ENCODE measurements around the gene ARNT2.
"Not testable (repeated sequence)": the region's sequence is repeated elsewhere in the genome, so short reads cannot be mapped to it uniquely, and the experiment has no call there.

ARNT2 gene

DNA sequence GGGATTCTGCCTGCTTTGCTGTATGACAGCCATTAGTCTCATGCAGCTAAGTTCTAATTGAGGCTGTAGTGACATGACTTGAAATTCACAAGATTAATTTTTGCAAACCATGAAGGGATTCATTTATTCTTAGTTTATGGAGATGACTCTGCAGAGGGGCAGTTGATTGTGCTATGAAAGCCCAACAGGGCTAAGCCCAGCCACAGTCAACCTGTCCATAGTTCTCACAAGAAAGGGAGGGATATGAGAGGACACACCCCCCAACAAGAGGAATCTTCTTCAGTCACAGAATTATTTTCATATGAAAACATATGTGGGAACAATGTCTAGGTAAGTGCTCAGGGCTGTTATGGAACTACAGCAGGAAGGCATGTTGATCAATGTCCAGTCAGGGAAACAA, 229.0 kb downstream of the ARNT2 start:
- no peak for DNase-seq

DNA sequence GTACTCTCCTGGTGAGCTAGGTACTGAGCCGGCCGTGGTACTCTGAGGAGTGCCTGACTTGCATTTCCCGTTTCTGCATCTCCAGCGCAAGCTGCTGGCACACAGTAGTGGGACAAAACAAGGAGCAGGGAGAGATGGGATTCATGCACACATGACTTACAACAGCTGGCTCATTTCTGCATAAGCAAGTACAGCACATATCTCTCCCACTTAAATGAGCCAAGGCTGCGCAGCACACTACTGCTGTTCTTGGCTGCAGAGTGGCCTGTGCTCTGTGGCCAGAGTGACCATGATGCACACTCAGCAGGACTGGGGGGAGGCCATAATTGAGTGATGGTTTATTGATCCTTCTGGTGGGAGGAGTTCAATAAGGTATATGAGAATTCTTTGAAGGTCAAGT, 231.8 kb downstream of the ARNT2 start:
- DNase-seq = no peak

DNA sequence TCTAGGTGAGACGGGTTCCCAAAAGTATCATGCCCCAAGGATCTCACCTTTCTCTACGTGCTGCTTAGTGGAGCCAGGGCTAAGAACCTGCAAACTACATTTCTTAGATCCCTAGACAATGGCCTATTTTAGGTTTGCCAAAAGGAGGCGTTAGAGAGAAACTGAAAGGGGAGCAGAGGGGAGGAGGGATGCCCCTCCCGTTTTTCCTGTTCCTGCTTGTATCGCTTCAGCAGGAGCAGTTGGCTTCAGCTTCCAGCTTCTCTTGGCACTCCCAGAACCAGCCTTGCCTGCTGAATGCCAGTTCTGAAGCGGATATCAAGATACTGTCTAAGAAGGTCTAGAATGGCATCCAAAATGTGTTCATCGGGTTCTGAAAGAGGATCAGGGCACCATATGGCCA, 232.5 kb downstream of the ARNT2 start:
- DNase-seq = no peak

DNA sequence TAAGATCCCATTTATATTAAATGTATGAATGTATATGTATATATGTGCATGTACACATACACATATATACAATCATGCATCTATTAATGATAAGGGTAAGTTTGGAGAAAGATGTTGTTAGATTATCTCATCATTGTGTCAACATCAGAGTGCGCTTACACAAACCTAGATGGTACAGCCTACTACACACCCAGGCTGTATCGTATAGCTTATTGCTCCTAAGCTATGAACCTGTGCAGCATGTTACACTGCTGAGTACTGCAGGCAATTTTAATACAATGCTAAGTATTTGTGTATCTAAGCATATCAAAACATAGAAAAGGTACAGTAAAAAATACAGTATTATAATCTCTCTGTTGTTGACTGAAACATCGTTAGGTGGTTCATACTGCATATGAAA, 233.6 kb downstream of the ARNT2 start:
- DNase-seq = no peak

DNA sequence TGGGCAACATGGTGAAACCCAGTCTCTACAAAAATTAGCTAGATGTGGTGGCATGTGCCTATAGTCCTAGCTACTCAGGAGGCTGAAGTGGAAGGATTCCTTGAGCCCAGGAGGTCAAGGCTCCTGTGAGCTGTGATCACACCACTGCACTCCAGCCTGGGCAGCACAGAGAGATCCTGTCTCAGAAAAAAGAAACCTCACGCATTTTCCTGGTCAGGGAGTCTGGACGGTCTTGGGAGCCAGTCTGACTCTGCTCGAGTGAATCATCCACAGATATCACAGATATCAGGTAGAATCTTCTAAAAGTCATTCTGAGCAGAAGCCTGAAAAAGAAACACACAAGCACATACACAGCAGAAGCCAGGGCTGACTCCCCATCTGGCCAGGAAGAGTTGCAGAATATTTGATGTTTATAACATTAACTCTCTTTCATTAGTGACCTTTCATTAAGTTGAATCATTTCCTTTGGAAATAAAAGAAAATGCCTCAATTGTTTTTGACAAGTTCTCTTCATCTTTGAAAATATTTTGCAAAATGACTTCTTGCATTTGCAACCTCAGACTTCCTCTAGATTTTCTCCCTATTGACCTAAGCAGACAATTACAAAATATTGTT, 234.5 kb downstream of the ARNT2 start:
- DNase-seq = no peak

DNA sequence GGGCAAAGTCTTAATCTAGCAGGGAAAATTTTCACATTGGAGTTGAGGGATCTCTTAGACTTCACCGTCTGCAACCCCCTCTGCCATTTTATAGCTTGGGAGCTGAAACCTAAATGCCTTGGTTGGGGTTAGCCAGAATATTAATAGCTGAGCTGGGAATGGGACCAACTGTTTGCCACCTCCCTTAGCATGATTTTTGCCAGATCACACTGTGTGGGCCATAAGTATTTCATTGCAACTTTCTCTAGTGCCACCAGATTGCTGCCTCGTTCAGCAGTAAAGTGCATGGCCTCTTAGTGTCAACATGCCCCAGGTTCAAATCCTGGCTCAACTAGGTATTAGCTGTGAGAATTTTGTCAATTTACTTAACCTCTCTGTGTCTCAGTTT, 235.0 kb downstream of the ARNT2 start:
- DNase-seq = no peak

DNA sequence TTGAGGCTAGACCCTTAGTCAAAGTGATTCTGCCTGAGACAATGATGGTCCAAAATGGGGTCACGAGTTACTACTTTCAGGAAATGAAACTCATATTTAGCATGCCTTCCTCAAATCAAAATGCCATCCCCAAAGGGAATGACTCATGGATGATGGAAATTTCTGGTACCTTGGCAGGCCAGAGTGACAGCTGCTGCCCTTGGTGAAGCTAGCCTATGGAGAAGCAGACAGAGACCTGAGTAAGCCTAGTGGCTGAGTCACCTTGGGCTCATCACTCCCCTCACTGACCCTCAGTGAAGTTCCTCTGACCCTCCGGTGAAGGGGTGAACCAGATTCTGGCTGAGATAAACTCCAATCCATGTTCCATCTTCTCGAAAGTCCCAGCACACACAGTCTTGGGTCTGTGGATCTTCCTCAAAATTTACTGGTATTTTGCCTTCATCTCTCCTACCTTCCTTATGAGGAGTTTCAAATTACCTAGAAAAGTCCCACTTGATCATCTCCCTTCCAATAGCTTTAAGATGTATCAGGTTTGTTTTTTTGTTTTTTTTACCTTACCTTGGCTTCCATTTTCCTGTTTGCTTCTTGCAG, 236.4 kb downstream of the ARNT2 start:
- no peak for DNase-seq

DNA sequence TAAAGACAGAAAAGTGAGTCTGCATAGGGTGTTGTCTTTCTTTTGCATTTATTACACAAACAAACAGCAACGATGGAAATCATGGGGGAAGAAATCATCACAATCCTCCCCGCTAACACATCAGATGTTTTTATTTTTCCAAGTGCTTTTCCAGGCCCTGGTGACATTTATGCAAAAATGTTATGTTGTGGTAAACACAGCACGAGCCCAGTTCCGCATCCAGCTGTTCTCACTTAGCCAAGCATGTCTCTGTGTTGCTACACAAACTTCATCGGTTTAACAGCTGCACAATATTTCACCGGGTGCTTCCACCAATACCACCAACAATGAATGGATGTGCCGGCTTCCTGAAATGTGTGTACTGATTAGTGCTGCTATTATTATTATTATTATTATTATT, 237.2 kb downstream of the ARNT2 start:
- DNase-seq = no peak

DNA sequence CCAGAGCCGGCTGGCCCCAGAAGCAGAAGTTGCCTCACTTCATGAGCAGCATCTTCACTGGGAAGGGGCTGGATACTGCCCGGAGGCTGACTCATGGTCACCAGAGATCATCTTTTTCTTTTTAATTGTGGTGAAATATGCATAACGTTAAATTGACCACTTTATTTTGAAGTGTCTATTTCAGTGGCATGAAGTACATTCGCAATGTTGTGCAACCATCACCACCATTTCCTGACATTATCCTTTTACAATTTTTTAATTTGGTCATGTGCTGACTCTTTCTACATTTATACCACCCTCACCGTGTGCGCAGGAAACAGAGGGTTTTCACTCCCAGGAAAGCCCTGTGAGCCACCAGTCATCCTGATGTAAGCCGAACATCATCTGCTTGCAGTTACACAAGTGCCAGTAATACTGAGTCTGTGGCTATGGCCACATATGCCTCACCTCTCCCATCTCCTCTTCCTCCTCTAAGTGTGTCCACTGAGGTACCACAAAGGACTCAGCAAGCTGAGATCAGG, 239.3 kb downstream of the ARNT2 start:
- no peak for DNase-seq

DNA sequence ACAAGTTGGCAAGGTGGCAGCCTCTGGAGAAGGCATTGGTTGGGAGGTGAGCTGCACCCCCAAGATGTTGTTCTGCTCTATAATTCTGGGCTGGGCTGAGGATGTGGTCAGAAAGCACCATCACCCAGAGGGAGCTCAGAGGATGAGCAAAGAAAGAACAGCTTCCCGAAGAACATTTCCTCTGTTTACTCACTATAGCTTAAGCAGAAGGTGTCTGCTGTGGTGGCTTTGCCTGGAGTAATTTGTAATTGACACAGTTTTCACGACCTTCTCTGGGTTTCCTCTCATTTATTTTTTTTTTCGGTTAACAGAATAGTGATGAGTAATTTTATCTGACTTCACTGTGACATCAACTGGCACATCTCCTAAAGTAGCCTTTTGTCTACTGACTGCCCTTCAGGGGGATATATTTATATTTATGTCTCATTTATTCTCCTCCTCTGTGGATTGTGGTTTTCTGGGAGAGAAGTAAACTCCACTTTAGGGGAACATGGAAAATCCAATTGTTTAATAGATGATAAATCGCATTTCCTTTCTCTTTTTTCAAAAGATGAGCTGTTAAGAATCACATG, 241.4 kb downstream of the ARNT2 start:
- no peak for DNase-seq

DNA sequence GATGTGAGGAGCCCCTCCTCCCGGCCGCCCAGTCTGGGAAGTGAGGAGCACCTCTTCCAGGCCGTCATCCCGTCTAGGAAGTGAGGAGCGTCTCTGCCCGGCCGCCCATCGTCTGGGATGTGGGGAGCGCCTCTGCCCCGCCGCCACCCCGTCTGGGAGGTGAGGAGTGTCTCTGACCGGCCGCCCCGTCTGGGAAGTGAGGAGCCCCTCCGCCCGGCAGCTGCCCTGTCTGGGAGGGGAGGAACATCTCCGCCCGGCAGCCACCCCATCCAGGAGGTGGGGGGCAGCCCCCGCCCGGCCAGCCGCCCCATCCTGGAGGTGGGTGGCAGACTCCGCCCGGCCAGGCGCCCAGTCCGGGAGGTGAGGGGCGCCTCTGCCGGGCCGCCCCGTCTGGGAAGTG, 243.2 kb downstream of the ARNT2 start:
- not testable (repeated sequence) for DNase-seq
